ENCODE measurements around the gene CST7.
A peak's percentile ranks its signal among the peaks of the same experiment; 100 is the strongest.
"Not testable (repeated sequence)": the region's sequence is repeated elsewhere in the genome, so short reads cannot be mapped to it uniquely, and the experiment has no call there.

Gene CST7

DNA sequence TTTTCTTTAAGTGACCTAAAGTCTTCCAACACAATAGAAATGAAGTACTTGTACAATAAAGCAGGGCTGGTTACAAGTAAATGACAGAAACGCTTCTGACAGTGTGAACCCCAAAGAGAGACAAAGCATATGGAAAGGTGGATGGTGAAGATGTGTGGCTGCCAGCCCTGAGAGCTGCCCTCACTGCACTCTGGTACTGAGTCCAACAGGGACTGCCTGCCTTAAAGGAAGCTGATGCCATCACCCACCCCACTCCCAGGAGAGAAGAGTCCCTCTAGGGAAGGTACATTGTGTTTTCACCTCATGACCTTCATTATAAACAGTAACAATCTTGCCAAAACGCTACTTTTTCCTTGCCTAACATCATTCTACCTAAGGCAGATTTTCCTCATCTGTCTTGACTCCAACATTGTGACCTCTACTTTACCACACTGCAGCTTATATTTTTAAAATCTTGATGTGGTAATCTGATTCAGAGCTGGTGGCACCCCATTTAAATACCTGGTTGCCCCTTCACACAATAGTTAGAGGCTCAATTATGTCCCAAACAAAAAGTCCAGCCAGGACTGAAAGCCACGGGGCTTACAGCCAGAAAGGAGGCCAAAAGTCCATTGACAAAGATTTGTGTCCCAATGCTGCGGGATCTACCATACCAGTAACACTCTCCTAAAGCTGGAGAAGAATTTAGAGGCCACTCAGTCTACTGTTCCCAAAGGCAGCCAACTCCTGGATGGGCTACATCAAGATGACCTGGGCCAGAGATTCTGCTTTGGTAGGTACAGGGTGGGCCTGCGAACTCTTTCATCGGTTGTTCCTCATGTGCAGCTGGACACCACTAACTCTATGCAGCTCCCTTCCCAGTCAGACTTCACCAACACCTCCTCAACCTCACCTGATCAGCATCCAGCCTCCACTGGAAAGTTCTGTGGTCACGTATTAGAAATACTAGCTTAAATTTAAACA lies 39.1 kb downstream of the CST7 start:
- DNase-seq = no peak

DNA sequence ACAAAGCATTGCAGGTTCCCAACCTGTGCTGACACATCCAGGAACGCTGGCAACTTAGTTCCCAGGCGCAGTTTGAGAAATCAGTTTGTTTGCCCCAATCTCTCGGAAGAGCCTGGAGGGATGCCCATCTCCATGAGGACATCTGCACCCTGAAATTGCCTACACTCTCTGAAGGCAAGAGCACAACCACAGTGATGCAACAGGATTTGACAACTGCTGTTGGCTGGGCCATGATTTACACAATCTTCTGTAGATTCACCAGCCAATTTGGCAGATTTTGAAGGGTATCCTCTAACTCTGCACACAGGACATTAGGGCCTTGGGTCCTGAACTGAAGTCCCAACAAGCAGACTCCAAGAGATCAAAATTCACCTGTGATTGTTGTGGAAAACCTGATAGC lies 40.1 kb downstream of the CST7 start:
- no peak for DNase-seq

DNA sequence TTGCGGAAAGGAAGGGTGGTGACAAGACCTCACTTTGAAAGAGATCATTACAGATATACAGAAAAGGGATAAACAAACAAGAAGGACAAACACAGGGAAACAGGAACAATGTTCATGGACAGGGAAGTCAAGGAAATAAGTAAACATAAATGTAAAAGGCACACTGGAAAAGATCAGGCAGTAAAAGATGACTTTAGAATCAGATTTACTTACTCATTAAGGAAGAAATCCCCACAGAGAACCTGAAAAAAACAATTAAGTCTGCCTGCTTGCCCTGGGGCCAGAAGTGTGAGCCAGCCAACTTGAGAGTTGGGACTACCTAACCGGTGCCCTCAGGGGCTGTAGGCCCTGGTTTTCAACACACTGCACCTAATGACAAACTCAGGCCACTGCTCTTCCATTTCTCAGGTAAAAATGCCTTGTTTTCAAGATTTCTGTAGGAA lies 41.8 kb downstream of the CST7 start:
- DNase-seq = no peak

DNA sequence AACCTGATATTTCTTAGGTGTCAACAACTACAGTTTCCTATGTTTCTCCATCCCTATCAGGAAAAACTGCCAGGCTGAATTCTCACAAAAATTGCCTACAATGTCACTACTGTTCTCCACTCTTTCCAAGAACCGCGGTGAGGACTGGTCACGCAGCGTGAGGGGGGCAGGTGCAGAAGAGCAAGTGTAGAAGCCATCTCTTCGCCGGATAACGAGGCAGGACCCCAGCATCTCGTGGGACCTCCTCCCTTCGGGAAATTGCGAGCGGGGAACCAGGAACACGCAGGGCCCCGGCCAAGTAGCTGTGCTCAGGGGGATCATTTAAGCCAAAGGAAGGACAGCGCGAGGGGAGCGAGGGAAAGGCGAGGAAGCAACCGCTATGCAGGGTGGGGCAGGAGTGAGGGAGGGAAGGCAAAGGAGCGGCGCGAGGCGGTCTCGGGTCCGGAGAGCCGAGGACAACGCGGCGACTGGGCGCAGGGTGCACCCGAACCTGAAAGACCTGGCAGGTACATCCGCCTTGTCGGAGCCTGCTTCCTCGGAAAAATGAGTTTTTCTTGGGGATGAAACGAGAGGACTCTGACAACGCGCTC lies 42.9 kb downstream of the CST7 start:
- peak; percentile 24 for DNase-seq

DNA sequence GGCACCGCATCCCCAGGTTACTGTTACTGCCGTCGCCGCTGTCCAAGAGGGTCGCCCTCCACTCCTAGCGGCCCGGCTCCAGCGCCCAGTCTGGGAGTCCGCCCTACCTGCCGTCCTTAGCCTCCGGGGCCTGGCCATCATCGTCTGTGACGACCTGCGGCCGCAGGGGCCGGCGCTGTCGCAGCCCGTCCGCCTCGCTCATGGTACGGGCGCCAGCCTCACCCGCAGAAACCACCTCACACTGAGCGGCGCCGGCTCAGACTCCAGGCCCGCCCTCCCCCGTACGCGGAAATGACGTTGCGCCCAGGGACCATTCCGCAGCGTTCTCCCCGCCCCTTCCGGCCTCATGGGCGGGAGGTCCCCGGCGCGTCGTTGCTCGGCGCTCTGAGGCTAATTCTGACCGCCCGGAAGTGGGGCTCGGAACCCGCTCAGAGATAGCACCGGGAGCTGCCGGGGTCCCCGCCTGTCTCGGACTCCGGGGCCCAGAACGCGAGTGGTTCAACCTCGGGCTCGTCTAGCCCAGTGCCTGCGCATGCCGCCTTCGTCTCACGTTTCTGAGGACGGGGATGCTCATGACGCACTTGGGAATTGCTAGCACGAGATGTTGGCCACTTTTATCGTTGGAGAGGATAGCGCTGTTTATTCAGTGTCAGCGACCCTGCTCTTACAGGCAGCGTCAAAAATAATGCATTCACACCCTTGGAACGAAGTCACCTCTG lies 43.6 kb downstream of the CST7 start, which contains the start of gene APMAP:
Gene APMAP (minus strand): TSS at position 265 of the 719 bp plus-strand sequence. CDS start 63 bp downstream, at position 202.
- DNase-seq = peak; percentile 98

DNA sequence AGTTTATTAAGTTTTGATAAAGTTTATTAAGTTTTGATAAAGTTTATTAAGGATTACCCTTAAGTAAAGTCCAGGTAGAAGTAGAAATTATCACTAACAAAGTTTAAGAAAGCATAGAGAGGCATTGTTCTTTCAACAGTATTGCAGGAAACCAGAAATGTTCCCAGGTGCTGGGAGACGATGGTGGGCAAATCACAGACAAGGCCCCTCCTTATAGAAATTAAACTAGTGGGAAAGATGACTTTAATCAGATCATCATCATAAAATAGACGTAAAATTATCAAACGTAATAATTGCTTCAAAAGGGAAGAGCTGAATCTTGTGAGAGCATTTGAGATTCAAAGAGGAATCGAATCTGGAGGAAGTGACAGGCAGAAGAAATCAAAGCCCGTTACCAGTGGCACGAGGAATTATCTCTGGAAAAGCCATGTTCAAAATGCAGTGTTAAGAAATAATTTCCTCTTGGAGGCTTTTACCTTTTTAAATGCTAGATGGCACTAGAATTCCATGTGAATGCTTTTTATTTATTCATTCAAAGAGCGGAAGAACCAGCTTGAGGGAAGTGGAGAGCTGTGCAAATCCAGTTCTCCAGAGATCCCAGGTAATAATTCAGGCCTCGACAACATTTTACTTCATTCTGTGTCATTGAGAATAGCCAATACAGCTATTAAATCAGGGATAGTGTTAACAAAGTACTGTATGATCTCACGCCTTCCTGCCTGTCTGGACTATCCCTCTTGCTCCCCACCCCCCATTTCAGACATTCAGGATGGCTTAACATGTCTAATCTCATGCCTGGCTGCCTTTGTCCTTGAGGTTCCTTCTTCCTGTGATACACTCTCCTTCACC lies 44.5 kb downstream of the CST7 start:
- DNase-seq = no peak

DNA sequence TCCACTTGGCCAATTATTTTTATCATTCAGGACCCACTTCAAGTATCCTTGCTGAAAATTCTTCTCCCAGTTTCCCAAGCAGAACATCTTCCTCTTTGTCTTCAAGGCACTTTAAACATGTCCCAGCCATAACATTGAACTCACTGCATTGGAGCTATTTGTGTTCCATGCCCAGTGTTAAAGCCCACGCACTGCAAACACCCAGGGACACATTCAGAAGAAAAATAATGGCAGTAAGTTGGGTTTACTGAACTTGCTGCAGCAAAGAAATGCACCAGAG lies 45.1 kb downstream of the CST7 start:
- no peak for DNase-seq

DNA sequence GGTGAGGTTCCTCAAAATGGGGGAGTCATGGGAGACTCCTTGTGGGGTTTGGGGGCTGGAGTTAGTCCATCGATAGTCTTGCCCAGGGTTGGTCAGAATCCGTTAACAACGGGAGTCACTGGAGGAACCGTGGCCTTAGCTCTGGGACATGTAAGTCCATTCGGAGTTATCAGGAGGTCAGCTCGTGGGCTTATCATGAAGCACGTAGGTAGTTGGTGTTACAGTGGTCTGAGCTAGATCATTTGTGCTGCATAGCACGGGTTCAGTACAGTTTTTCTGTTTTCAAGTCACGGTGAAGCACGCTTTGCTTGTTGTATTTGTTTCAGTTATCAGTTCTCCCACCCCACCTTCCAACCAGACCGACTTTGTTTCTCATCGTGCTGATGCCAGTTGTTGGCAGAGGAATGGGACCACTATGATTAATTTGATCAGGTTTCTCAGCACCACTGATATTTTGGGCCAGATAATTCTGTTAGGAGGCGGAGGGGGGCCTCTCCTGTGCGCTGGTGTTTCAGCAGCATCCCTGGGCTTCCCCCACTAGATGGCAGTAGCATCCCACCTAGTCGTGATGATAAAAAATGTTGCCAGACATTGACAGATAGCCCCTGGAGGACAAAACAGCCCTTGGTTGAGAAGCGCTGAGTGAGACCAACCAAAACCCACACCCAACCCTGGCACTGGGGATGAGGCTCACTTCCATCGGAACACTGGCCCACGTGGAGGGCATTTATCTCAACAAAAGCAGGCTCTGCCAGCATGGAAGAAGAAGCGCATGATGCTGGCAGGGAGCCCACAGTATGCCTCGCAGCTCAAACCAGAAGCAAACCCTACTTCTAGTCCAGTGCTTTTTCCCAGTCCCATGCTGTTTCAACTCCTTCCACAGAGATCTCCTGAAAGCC lies 45.6 kb downstream of the CST7 start:
- peak; percentile 85 for DNase-seq

DNA sequence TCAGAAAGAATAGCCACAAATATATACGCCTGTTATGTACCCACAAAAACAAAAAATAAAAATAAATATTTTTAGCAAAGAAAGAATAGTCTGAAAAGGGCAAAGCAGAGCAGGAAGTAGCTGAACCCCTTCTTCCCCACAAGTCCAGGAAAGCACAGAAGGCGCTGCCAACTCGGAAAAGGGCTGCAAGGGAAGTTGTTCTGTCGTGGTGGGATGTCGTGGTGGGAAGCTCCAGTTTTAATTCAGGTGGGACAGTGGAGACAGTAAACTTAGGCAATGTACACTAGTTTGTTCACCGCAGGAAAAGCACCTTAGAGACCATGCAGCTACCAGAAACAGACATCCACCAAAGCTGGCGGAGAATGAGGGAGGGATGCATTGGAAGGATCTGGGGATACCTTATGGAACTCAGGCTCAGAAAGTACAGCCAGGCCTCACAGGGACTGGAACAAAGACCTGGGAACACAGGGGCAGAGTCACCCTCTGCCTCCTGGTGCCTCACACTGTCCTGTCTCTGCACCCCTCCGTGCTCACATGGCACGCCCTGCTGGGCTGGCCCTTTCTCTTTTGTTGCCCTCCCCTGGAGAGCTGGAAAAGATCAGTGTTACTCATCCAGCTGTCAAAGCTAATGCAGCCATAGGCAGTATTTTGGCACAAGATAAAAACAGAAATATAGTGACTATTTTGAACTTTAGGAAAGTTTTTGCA lies 46.8 kb downstream of the CST7 start:
- DNase-seq = no peak

DNA sequence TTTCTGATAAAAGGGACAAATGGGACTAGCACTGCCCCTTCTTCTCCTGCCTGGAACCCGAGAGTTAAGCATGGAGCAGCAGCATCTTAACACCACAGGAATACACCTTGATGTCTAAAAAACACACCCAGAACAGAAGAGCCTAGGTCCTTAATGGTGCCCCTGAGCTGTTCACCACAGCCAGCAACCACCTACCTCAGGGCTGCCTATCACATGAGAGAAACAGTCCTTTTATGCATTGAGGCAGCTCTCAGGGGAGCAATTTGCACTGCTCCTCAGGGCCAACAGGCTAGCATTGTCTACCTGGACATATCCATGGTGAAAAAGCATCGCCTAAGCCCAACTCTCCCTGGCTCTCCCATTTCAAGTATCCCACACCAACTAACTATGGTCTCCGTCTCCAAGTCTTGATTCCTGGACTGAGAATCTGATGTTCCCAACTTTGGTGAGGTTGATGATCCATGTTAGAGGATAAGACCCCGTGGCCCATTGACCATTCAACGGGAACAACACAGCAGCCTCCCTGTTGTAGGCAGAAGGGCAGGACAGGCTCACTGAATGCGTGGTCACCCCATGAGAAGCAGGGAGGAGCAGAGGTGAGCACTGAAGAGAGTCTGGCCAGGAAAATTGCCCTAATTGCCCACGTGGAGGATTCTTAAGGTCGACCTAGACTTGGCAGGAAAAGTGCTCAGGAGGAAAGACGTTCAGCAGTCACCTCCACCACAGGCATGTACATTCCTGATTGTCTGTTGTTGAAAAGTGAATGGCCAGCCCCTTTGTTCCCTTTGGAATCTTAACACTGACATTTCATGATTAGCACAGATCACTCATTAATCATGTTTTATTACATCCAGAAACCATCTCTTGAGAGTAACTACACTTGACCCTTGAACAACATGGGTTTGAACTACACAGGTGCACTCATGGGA lies 47.6 kb downstream of the CST7 start:
- no peak for DNase-seq

DNA sequence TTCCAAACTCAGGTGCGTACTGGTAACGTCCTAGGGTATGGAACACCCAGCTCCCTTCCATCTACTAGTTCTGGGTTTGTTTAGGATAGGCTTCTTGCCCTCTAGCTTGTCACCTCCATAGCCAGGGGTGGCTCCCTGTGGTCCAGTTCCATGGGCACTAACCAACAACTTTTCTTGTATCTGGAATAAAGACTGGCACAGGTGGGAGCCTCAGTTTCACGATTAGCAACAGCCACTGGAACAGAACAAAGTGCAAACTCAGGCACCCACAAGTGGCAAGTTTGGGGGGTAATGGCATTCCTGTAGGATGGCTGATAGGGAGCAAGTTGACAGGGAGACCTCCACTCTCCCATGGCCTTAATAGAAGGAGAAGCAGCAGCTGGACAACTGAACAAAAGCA lies 49.1 kb downstream of the CST7 start:
- DNase-seq = no peak

DNA sequence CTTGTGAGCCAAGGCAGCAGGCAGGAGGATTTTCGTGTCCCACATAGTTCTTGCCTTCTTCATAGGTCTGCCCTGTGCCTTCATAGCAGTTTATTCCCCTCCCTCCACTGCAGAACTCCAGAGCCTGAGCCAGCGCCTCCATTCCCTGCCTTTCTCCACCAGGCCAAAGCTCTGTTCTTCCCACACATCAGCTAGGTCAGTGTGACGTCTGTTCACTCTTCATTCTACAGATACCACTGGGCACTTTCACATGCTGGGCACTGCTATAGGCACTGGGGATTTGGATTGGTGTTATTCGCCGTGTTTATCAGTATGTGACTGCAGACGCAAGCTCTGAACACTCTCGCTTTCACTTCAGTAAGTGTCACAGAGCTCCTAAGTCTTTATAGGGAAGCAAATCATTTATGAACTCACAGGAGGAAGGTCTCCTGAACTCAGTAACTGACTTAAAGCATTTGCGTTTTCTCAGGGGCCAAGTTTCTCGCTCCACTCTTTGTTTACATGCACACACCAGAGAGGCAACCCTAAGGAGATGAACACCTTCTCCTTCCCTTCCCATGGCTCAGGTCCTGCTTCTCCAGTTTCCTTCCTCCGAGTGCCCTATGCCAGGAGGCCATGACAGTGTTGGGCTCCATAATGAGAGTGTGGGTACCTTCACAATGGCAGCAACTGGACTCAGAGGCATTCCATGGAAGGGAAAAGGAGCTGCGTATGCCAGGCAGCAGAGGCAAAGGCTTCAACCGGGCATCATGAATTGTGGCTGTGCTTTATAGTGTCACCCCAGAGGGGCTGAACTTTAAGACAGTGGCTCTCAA lies 49.8 kb downstream of the CST7 start:
- DNase-seq = no peak

DNA sequence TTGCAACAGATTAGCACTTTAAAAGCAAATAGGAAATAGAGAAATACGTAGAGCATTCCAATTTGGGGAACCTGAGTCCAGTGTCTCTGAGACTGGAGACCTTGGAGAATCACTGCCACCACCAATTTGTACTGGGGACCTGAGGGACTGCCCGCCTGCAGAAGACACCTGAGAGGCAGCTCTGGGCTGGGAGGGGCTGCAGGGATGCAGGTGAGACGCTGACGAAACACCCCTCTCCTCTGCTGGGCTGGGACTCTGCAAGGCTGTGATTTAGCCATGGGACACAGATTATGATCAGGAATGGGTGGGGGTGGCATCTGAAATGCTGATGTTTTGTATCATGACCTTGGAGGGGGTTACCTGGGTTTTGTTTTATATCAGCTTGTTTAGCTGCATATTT lies 50.5 kb downstream of the CST7 start:
- no peak for DNase-seq

DNA sequence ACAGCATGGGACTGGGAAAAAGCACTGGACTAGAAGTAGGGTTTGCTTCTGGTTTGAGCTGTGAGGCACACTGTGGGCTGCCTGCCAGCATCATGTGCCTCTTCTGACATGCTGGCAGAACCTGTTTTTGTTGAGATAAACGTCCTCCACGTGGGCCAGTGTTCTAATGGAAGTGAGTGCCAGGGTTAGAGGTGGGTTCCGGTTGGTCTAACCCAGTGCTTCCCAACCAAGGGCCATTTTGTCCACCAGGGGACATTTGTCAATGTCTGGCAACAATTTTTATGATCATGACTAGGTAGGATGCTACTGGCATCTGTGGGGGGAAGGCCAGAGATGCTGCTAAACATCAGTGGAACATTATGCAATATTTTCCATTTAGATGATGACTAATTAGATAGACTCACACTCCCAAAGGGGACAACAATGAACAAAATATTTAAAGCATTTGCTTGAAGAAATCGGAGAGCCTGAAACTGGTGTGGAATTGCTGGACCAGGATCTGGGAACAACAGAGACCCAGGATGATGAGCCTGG lies 51.3 kb downstream of the CST7 start:
- DNase-seq = no peak

DNA sequence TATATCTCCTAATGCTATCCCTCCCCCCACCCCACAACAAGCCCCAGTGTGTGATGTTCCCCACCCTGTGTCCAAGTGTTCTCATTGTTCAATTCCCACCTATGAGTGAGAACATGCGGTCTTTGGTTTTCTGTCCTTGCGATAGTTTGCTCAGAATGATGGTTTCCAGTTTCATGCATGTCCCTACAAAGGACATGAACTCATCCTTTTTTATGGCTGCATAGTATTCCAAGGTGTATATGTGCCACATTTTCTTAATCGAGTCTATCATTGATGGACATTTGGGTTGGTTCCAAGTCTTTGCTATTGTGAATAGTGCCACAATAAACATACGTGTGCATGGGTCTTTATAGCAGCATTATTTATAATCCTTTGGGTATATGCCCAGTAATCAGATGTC lies 52.3 kb downstream of the CST7 start:
- DNase-seq = not testable (repeated sequence)

DNA sequence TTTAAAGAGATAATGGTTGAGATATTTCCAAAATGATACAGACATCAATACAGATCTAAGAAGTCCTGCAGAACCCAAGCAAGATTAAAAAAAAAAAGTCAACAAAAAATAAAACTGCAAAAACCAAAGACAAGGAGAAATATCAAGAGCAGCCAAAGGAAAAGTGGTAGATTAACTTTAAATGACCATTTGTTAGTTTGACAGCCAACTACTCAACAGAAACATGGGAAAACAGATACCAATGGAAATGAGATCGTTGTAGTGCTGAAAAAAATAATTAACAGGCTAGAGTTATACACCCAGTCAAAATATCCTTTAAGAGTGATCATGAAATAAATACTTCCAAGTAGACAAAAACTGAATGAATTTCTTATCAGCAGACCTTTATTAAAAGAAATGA lies 53.9 kb downstream of the CST7 start:
- DNase-seq = no peak

DNA sequence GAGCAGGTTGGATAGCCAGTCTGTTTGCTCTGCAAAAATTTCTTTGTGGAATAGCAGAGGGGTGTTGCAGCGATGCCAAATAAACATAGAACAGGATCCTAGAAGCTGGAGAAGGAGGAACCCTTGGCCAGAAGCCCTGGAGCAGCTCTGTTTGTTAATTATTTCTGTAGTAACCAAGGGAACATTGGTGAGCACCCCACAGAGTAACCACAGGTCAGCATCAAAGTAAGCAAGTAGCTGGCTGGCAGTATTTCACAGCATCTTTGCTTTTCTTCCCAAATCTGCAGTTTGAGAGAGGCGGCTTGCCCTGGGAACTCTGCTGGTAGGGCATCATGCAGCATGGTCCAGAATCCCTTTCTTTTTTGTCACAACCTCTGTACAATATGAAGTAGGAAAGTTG lies 56.2 kb downstream of the CST7 start:
- no peak for DNase-seq

DNA sequence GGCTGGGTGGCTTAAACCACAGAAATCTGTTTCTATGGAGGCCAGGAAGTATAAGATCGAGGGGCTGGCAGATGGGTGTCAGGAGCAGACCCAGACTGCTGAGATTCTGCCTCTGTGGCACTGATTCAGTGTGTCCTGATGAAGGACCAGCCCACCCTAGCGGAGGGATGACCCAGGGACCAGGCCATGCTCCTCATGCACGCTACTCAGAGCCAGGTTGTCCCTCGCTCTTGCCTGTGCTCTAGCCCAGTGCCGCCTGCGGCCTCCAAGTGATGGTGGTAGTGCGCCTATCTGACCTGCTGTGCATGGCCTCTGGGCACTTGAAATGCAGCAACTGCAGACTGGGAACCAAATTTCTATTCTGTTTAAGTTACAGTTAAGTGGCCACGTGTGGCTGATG lies 56.6 kb downstream of the CST7 start:
- no peak for DNase-seq

Measured in activated CD8-positive, alpha-beta memory T cell treated with anti-CD3 and anti-CD28 coated beads, Interleukin-2, amount 50 U/mL, for 4 hours (primary cell).